CD4-positive, alpha-beta T cell treated with Interferon alpha-2 for 1 hour (primary cell): Measurements from ENCODE around the gene NPTN.
A peak's percentile ranks its signal among the peaks of the same experiment; 100 is the strongest.

Experiments used
- DNase-seq, 2 donors: peaks; one replicate each; pipeline ENCODE4 v3.0.0-alpha.2; 2020 to 2022

NPTN gene

GRCh38 chr15:73631915-73632669 lies 1.1 kb downstream of the NPTN start:
- DNase-seq, result no peak

GRCh38 chr15:73630921-73631362 lies 2.2 kb downstream of the NPTN start:
- no peak for DNase-seq

- no peak for DNase-seq
These were observed 3.3 kb downstream of the NPTN start for GRCh38 chr15:73629798-73630429.

GRCh38 chr15:73628976-73629797 lies 4.0 kb downstream of the NPTN start:
- no peak for DNase-seq

- no peak for DNase-seq
These were observed 5.1 kb downstream of the NPTN start for GRCh38 chr15:73628102-73628501.

- no peak for DNase-seq
These were observed 7.1 kb downstream of the NPTN start for GRCh38 chr15:73626072-73626471.

GRCh38 chr15:73624530-73624929 lies 8.7 kb downstream of the NPTN start:
- DNase-seq, result no peak

GRCh38 chr15:73621286-73621826 lies 11.8 kb downstream of the NPTN start:
- DNase-seq, result no peak

GRCh38 chr15:73620078-73620477 lies 13.1 kb downstream of the NPTN start:
- DNase-seq, result no peak

- DNase-seq, result no peak
These were observed 15.3 kb downstream of the NPTN start for GRCh38 chr15:73617913-73618312.

- DNase-seq, result no peak
These were observed 15.8 kb downstream of the NPTN start for GRCh38 chr15:73617301-73617831.

GRCh38 chr15:73608941-73609340 lies 24.2 kb downstream of the NPTN start:
- DNase-seq, result no peak

GRCh38 chr15:73608475-73608874 lies 24.7 kb downstream of the NPTN start:
- no peak for DNase-seq

- no peak for DNase-seq
These were observed 25.3 kb downstream of the NPTN start for GRCh38 chr15:73607843-73608242.

GRCh38 chr15:73607405-73607804 lies 25.8 kb downstream of the NPTN start:
- no peak for DNase-seq

- DNase-seq, result no peak
These were observed 27.3 kb downstream of the NPTN start for GRCh38 chr15:73605759-73606436.

GRCh38 chr15:73604477-73604876 lies 28.7 kb downstream of the NPTN start:
- no peak for DNase-seq

GRCh38 chr15:73602992-73603391 lies 30.2 kb downstream of the NPTN start:
- no peak for DNase-seq

- peak in 1 of 2 donors; percentile 1 for DNase-seq
These were observed 30.7 kb downstream of the NPTN start for GRCh38 chr15:73602446-73602843.

- no peak for DNase-seq
These were observed 31.4 kb downstream of the NPTN start for GRCh38 chr15:73601451-73602445.
